ENCODE results near the gene FHIT.

DNA sequence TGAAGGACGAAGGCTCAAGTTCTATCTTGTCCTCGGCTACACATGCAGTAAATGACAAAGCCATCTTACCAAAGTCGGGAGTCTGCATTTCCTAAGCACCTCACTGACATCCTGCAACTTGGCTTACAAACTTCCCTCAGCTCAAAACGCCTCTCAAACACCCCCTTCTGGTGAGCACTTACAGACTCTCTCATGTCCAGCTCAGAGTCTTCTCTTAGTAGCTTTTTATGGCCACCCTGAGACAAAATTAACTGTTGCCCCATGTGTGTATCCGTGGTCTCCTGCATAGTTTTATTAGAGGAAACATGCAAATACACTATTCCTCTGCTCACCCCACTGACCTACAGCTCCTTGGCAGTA lies 819.7 kb downstream of the FHIT start:
- TF ChIP-seq FOSL2 (IDR thresholded peaks at IDR 0.05; ENCODE audit: borderline replicate concordance, low read depth) = no peak
- TF ChIP-seq, protein P1, sequence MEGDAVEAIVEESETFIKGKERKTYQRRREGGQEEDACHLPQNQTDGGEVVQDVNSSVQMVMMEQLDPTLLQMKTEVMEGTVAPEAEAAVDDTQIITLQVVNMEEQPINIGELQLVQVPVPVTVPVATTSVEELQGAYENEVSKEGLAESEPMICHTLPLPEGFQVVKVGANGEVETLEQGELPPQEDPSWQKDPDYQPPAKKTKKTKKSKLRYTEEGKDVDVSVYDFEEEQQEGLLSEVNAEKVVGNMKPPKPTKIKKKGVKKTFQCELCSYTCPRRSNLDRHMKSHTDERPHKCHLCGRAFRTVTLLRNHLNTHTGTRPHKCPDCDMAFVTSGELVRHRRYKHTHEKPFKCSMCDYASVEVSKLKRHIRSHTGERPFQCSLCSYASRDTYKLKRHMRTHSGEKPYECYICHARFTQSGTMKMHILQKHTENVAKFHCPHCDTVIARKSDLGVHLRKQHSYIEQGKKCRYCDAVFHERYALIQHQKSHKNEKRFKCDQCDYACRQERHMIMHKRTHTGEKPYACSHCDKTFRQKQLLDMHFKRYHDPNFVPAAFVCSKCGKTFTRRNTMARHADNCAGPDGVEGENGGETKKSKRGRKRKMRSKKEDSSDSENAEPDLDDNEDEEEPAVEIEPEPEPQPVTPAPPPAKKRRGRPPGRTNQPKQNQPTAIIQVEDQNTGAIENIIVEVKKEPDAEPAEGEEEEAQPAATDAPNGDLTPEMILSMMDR (IDR thresholded peaks at IDR 0.05) = no peak
- no peak for TF ChIP-seq YY1 (IDR thresholded peaks at IDR 0.05; ENCODE audit: low read depth)
- TF ChIP-seq POLR2AphosphoS5 (IDR thresholded peaks at IDR 0.05; ENCODE audit: low read depth, low read length) = no peak
- no peak for TF ChIP-seq NRF1 (IDR thresholded peaks at IDR 0.05; ENCODE audit: low read depth, low read length)
- TF ChIP-seq RFX5 (IDR thresholded peaks at IDR 0.05; ENCODE audit: low read length) = no peak
- no peak for TF ChIP-seq FOXJ3 (CRISPR knock-in tag; IDR thresholded peaks at IDR 0.05)
- no peak for TF ChIP-seq EP300 (IDR thresholded peaks at IDR 0.05; ENCODE audit: borderline replicate concordance in 1 of 2, low read depth in 1 of 2, low read length in 1 of 2)
- no peak for TF ChIP-seq TAF1 (IDR thresholded peaks at IDR 0.05; ENCODE audit: borderline replicate concordance, low read depth, low read length)
- no peak for TF ChIP-seq SMC3 (IDR thresholded peaks at IDR 0.05; ENCODE audit: low read depth, low read length)
- TF ChIP-seq FOXM1 (IDR thresholded peaks at IDR 0.05; ENCODE audit: low read depth) = no peak
- no peak for TF ChIP-seq EZH2phosphoT487 (IDR thresholded peaks at IDR 0.05; ENCODE audit: borderline replicate concordance, low read depth)
- TF ChIP-seq MEF2A (IDR thresholded peaks at IDR 0.05; ENCODE audit: borderline replicate concordance, low read depth) = no peak
